22Rv1 (cell line): ENCODE results near the gene AKIRIN2.

Experiments used
- CTCF ChIP-seq: fragments of 450-650 bp; IDR thresholded peaks from 2 replicates; pipeline ENCODE4 v1.5.1; 2017; ENCODE audit warnings: mild to moderate bottlenecking
- ZFX ChIP-seq: fragments of 450-650 bp; IDR thresholded peaks from 2 replicates; pipeline ENCODE4 v1.6.1; 2017; ENCODE audit warnings: antibody characterized with exemption, borderline replicate concordance

GRCh38 chr6:87645080-87645479, 57.0 kb downstream of the AKIRIN2 start:
- TF ChIP-seq CTCF = no peak
- TF ChIP-seq ZFX = no peak
